H1 (cell line): Measurements from ENCODE around the gene IQUB. TPM values are rescaled to one million over a fixed set of nuclear protein-coding genes. Genes with fewer than 3 reads are reported as not detected.
"Not testable (repeated sequence)": the region's sequence is repeated elsewhere in the genome, so short reads cannot be mapped to it uniquely, and the experiment has no call there.

Source experiments
- CTCF ChIA-PET: fragments of 300-600 bp; sonication (Branson Sonifier 250); formaldehyde crosslinking; loops from one replicate; lab custom pipeline; 2021; ENCODE audit not compliant: partially characterized antibody; lab: Charles Lee
- POLR2A ChIA-PET: fragments of 300-600 bp; sonication (Branson Sonifier 250); formaldehyde crosslinking; loops from one replicate; lab custom pipeline; 2021; ENCODE audit warnings: inconsistent platforms; ENCODE audit not compliant: partially characterized antibody; lab: Charles Lee
- DNase-seq, 2 experiments: peaks; one replicate each; pipeline versions ENCODE4 v3.0.0 to v3.0.0-alpha.2; 2010 to 2022; ENCODE audit warnings: low spot score in 2 of 2, low read depth in 1 of 2, mixed read lengths in 1 of 2
- FAIRE-seq: peaks from 2 replicates; lab custom pipeline; 2011; peaks lifted over from hg19 to GRCh38; lab: Jason Lieb, UNC
- H2AFZ ChIP-seq: 2 replicates; pipeline ENCODE4 v1.8.1; 2012; ENCODE audit warnings: low read length, inconsistent platforms
- H2AK5ac ChIP-seq: 2 replicates; pipeline ENCODE4 v1.6.1; 2013; ENCODE audit warnings: low read depth, low read length
- H2BK120ac ChIP-seq: replicated peaks from 2 replicates; pipeline ENCODE3; 2013; ENCODE audit warnings: low read depth, low read length, inconsistent platforms
- H2BK12ac ChIP-seq: 2 replicates; pipeline ENCODE4 v1.6.1; 2013; ENCODE audit warnings: low read depth, low read length
- H2BK15ac ChIP-seq: 2 replicates; pipeline ENCODE4 v1.6.1; 2013; ENCODE audit warnings: low read length
- H2BK20ac ChIP-seq: 2 replicates; pipeline ENCODE4 v1.6.1; 2013; ENCODE audit warnings: low read length
- H2BK5ac ChIP-seq: 2 replicates; pipeline ENCODE4 v1.6.1; 2013; ENCODE audit warnings: low read depth, low read length
- H3K14ac ChIP-seq: 2 replicates; pipeline ENCODE4 v1.6.1; 2013; ENCODE audit warnings: inconsistent platforms; ENCODE audit not compliant: insufficient read length
- H3K18ac ChIP-seq: 2 replicates; pipeline ENCODE4 v1.6.1; 2013; ENCODE audit warnings: low read length; ENCODE audit errors: extremely low read depth
- H3K23ac ChIP-seq: 2 replicates; pipeline ENCODE4 v1.6.1; 2013; ENCODE audit warnings: inconsistent platforms; ENCODE audit not compliant: insufficient read length
- H3K23me2 ChIP-seq: 2 replicates; pipeline ENCODE4 v1.6.1; 2013; ENCODE audit warnings: low read depth, low read length
- H3K27ac ChIP-seq: 2 replicates; pipeline ENCODE4 v1.6.1; 2011; ENCODE audit warnings: low read depth, low read length, inconsistent platforms
- H3K27me3 ChIP-seq, 4 experiments: replicated peaks in 1 of 4; 1 replicate in 1 of 4; 2 replicates in 3 of 4; pipeline versions ENCODE4 v1.6.1 to v1.8.1; 2011 to 2013; ENCODE audit warnings: low read length in 3 of 4, mild to moderate bottlenecking in 3 of 4, inconsistent platforms in 2 of 4, mixed read lengths in 2 of 4, moderate library complexity in 1 of 4; ENCODE audit not compliant: control insufficient read depth in 3 of 4, insufficient read depth in 3 of 4; ENCODE audit errors: extremely low read depth in 1 of 4
- H3K36me3 ChIP-seq, 4 experiments: 2 replicates each; pipeline versions ENCODE4 v1.6.1 to v1.8.1; 2011 to 2013; ENCODE audit warnings: mild to moderate bottlenecking in 4 of 4, low read length in 3 of 4, moderate library complexity in 2 of 4, control low read depth in 1 of 4, inconsistent platforms in 1 of 4; ENCODE audit not compliant: insufficient read depth in 4 of 4, control insufficient read depth in 2 of 4
- H3K4ac ChIP-seq: replicated peaks from 2 replicates; pipeline ENCODE3; 2013; ENCODE audit warnings: low read length, low read depth, mixed read lengths, inconsistent platforms; ENCODE audit not compliant: insufficient read length
- H3K4me1 ChIP-seq, 4 experiments: replicated peaks in 1 of 4; 1 replicate in 1 of 4; 2 replicates in 3 of 4; pipeline versions ENCODE4 v1.6.1 to v1.8.1; 2011 to 2013; ENCODE audit warnings: low read length in 3 of 4, inconsistent platforms in 2 of 4, mixed read lengths in 1 of 4; ENCODE audit not compliant: insufficient read depth in 4 of 4, control insufficient read depth in 3 of 4
- H3K4me2 ChIP-seq, 2 experiments: 2 replicates each; pipeline versions ENCODE4 v1.6.1 to v1.8.1; 2011 to 2013; ENCODE audit warnings: low read depth in 2 of 2, low read length in 2 of 2, control low read depth in 1 of 2, inconsistent platforms in 1 of 2, mild to moderate bottlenecking in 1 of 2; ENCODE audit not compliant: insufficient read depth in 1 of 2
- H3K4me3 ChIP-seq, 4 experiments: fragments of 200-600, 300-600 bp in 1 of 4; sonication (generic), shearing (Covaris generic), sonication (Bioruptor Twin) in 1 of 4; 2 replicates each; pipeline versions ENCODE4 v1.5.1 to v1.8.1; 2011 to 2016; ENCODE audit warnings: low read length in 4 of 4, low read depth in 3 of 4, control low read depth in 2 of 4, inconsistent platforms in 2 of 4, mild to moderate bottlenecking in 2 of 4, mixed read lengths in 1 of 4, moderate library complexity in 1 of 4; ENCODE audit not compliant: insufficient read depth in 2 of 4; ENCODE audit errors: extremely low read depth in 1 of 4
- H3K56ac ChIP-seq: replicated peaks from 2 replicates; pipeline ENCODE3; 2013; ENCODE audit warnings: low read depth, mild to moderate bottlenecking, mixed read lengths, low read length, inconsistent platforms; ENCODE audit not compliant: insufficient read length
- H3K79me1 ChIP-seq: 2 replicates; pipeline ENCODE4 v1.6.1; 2013; ENCODE audit warnings: low read depth, low read length, control low read depth
- H3K79me2 ChIP-seq, 2 experiments: 2 replicates each; pipeline versions ENCODE4 v1.6.1 to v1.8.1; 2012 to 2013; ENCODE audit warnings: low read length in 2 of 2, mild to moderate bottlenecking in 2 of 2, inconsistent platforms in 1 of 2; ENCODE audit not compliant: insufficient read depth in 2 of 2, control insufficient read depth in 1 of 2
- H3K9ac ChIP-seq, 4 experiments: replicated peaks in 1 of 4; 1 replicate in 1 of 4; 2 replicates in 3 of 4; pipeline versions ENCODE4 v1.6.1 to v1.8.1; 2011 to 2013; ENCODE audit warnings: low read depth in 3 of 4, low read length in 3 of 4, control low read depth in 2 of 4, mild to moderate bottlenecking in 2 of 4, moderate library complexity in 2 of 4, inconsistent platforms in 1 of 4; ENCODE audit errors: extremely low read depth in 1 of 4
- H3K9me3 ChIP-seq, 2 experiments: 2 replicates each; pipeline versions ENCODE4 v1.6.1 to v1.8.1; 2012 to 2013; ENCODE audit warnings: mild to moderate bottlenecking in 2 of 2, moderate library complexity in 2 of 2, control low read depth in 1 of 2, inconsistent platforms in 1 of 2, low read depth in 1 of 2, low read length in 1 of 2, mixed read lengths in 1 of 2; ENCODE audit not compliant: insufficient read depth in 2 of 2
- H4K20me1 ChIP-seq, 2 experiments: replicated peaks in 1 of 2; 2 replicates each; pipeline versions ENCODE3 to v1.8.1; 2011 to 2013; ENCODE audit warnings: inconsistent platforms in 2 of 2, low read length in 2 of 2, mild to moderate bottlenecking in 1 of 2; ENCODE audit not compliant: insufficient read depth in 2 of 2, control insufficient read depth in 1 of 2
- H4K5ac ChIP-seq: 2 replicates; pipeline ENCODE4 v1.6.1; 2013; ENCODE audit warnings: low read length, low read depth, mixed read lengths, inconsistent platforms; ENCODE audit not compliant: insufficient read length
- H4K8ac ChIP-seq: 2 replicates; pipeline ENCODE4 v1.8.0; 2013; ENCODE audit warnings: mild to moderate bottlenecking, moderate library complexity, low read length, inconsistent platforms; ENCODE audit not compliant: insufficient read depth; ENCODE audit errors: extremely low read depth
- H4K91ac ChIP-seq: replicated peaks from 2 replicates; pipeline ENCODE3; 2013; ENCODE audit warnings: low read length, mixed read lengths, inconsistent platforms; ENCODE audit not compliant: insufficient read length
- WGBS, 2 experiments: shearing (Covaris generic) in 1 of 2; methylation state at CpG; one replicate each; pipeline versions ENCODE4 v1.1.6 to v1.1.7; 2013 to 2015; ENCODE audit warnings: low lambda C conversion rate in 2 of 2, mixed read lengths in 2 of 2, inconsistent platforms in 1 of 2, low coverage in 1 of 2, missing lambda C conversion rate in 1 of 2; ENCODE audit not compliant: insufficient replicate concordance in 2 of 2, insufficient coverage in 1 of 2, insufficient read length in 1 of 2; ENCODE audit errors: extremely low coverage in 1 of 2, missing lambda C conversion rate in 1 of 2; 5-methylcytosine and 5-hydroxymethylcytosine counted together
- polyA plus RNA-seq, 7 experiments: library from polyadenylated mRNA; depleted of rRNA in 3 of 7; stranded (reverse) in 5 of 7; unstranded in 2 of 7; fragments of >200 nt in 5 of 7; fragments of 200-250 nt in 2 of 7; gene quantifications; 1 replicate in 5 of 7; 2 replicates in 1 of 7; 4 replicates in 1 of 7; pipeline versions ENCODE4 v1.2.1 to v1.2.3, GENCODE V29; 2011 to 2013; ENCODE audit warnings: missing spikeins in 2 of 7, mixed read lengths in 2 of 7
- total RNA-seq: library from RNA; stranded (reverse); fragmentation: NEBNext Ultra II Directional; extraction: Animal tissue kit (Norgen Biotek cat#: 25700); gene quantifications from 2 replicates; pipeline ENCODE4 v1.2.1, GENCODE V29; 2021

Gene IQUB
- total and polyA plus RNA-seq, 2 of the 8 experiments (the other 6 are each of a cell fraction or from before 2014, with no cell fraction given) = 0.12 to 0.82 TPM

- H2BK20ac ChIP-seq, H3K18ac ChIP-seq, H2BK12ac ChIP-seq, H2BK5ac ChIP-seq, H3K14ac ChIP-seq, H4K20me1 ChIP-seq, H4K91ac ChIP-seq, H2AFZ ChIP-seq, H2BK120ac ChIP-seq, H3K23me2 ChIP-seq, H4K8ac ChIP-seq, H3K4ac ChIP-seq, H3K79me1 ChIP-seq, H3K9me3 ChIP-seq, H3K36me3 ChIP-seq, H3K79me2 ChIP-seq, H3K23ac ChIP-seq, H2BK15ac ChIP-seq, H3K27ac ChIP-seq, H3K56ac ChIP-seq, H2AK5ac ChIP-seq, H3K9ac ChIP-seq, H3K4me1 ChIP-seq, FAIRE-seq, H4K5ac ChIP-seq, H3K27me3 ChIP-seq: not testable (repeated sequence)
- H3K4me3 ChIP-seq = peak overlapping the region in 1 of 4 experiments; percentile 18; a peak in 1 of 8 replicates
- WGBS, 2 experiments = 68% methylated on average over 13 of the region's 24 CpGs; no CpG with 5 or more reads in 1 of the 2 experiments
- POLR2A ChIA-PET = interaction anchor here (1.5 kb wide), 1 partner anchor 30 kb away, joined by 4 read pairs; the partner anchor contains the start of gene NDUFA5
- DNase-seq = peak in 1 of 2 experiments; percentile 66
- peak overlapping the region in 1 of 2 experiments; percentile 11; a peak in 2 of 4 replicates for H3K4me2 ChIP-seq
- CTCF ChIA-PET = interaction anchor here (1.5 to 2.2 kb wide), 2 partner anchors 35 kb away, joined by 3 to 11 read pairs; no protein-coding TSS in a partner anchor
These were observed 6.6 kb downstream of the IQUB start for GRCh38 chr7:123527712-123528225.

- H3K23me2 ChIP-seq, H4K20me1 ChIP-seq, H2BK15ac ChIP-seq, H3K79me1 ChIP-seq, H3K56ac ChIP-seq, H3K79me2 ChIP-seq, H2BK12ac ChIP-seq, H4K5ac ChIP-seq, H3K27ac ChIP-seq, H3K27me3 ChIP-seq, H2AK5ac ChIP-seq, H4K91ac ChIP-seq, H4K8ac ChIP-seq, H3K4me1 ChIP-seq, H3K4me3 ChIP-seq, FAIRE-seq, H3K23ac ChIP-seq, H3K4ac ChIP-seq, H3K14ac ChIP-seq, H2AFZ ChIP-seq, H2BK120ac ChIP-seq, H3K9me3 ChIP-seq, H3K18ac ChIP-seq, H3K36me3 ChIP-seq, H2BK20ac ChIP-seq, H3K9ac ChIP-seq, DNase-seq, H3K4me2 ChIP-seq, H2BK5ac ChIP-seq: not testable (repeated sequence)
- POLR2A ChIA-PET = interaction anchor here (1.5 kb wide), 1 partner anchor 31 kb away, joined by 4 read pairs; the partner anchor contains the start of gene NDUFA5
- 95% methylated on average over 6 of the region's 7 CpGs; no CpG with 5 or more reads in 1 of the 2 experiments for WGBS, 2 experiments
- CTCF ChIA-PET = interaction anchor here (1.5 kb wide), 1 partner anchor 34 kb away, joined by 3 read pairs; no protein-coding TSS in a partner anchor
These were observed 7.9 kb downstream of the IQUB start for GRCh38 chr7:123526533-123526932.
